Mammary epithelial cell (primary cell): ENCODE measurements around the gene TMEM132C.

Source experiments
- EZH2 ChIP-seq: IDR thresholded peaks from 2 replicates; pipeline ENCODE4 v1.6.1; 2012; ENCODE audit warnings: low read length, inconsistent platforms, borderline replicate concordance
- TF ChIP-seq, protein P1 (sequence below), 2 donors: IDR thresholded peaks in 1 of 2; conservative IDR thresholded peaks in 1 of 2; 2 replicates each; pipeline ENCODE4 v1.5.1; 2011 to 2012; ENCODE audit warnings: inconsistent platforms in 2 of 2, low read length in 2 of 2, mild to moderate bottlenecking in 2 of 2, control low read depth in 1 of 2, low read depth in 1 of 2; ENCODE audit not compliant: insufficient read depth in 1 of 2; ENCODE audit errors: extremely low read depth in 1 of 2

DNA sequence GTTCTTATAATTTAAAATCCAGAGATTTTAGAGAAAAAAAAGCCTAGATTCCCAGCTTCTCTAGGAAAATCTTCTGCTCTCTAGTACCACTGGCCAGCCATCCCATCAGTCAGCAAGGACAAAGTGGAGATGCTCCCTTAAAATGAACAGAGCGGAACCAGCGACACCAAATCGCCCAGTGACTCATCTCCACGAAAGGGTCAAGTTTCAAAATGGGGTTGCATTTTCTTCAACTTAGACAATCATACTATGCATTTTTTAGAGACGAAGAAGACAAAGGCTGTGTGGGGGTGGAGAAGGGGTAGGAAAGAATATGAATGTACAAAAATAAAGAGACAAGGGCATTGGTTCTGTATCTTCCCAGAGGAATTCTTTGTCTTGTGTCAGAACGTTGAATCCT, 344.8 kb downstream of the TMEM132C start:
- TF ChIP-seq, protein P1, sequence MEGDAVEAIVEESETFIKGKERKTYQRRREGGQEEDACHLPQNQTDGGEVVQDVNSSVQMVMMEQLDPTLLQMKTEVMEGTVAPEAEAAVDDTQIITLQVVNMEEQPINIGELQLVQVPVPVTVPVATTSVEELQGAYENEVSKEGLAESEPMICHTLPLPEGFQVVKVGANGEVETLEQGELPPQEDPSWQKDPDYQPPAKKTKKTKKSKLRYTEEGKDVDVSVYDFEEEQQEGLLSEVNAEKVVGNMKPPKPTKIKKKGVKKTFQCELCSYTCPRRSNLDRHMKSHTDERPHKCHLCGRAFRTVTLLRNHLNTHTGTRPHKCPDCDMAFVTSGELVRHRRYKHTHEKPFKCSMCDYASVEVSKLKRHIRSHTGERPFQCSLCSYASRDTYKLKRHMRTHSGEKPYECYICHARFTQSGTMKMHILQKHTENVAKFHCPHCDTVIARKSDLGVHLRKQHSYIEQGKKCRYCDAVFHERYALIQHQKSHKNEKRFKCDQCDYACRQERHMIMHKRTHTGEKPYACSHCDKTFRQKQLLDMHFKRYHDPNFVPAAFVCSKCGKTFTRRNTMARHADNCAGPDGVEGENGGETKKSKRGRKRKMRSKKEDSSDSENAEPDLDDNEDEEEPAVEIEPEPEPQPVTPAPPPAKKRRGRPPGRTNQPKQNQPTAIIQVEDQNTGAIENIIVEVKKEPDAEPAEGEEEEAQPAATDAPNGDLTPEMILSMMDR (conservative IDR thresholded peaks at IDR 0.05 in 1 of 2, IDR thresholded peaks at IDR 0.05 in 1 of 2; ENCODE audit: extremely low read depth in 1 of 2, insufficient read depth in 1 of 2, low read depth in 1 of 2, low read length in 2 of 2), result no peak
- TF ChIP-seq EZH2, result no peak
